GM19099 (cell line): ENCODE results near the gene ZBED4.

ENCODE experiments used
- POLR2A ChIP-seq: IDR thresholded peaks from 3 replicates; pipeline ENCODE4 v1.6.1; 2011; ENCODE audit warnings: low read depth; ENCODE audit not compliant: insufficient read length; ENCODE audit errors: extremely low read depth

Gene ZBED4

GRCh38 chr22:49852898-49853894, at the start of gene ZBED4:
Gene ZBED4, plus strand, starts transcription at chr22:49853844. Its CDS starts 29,819 bp downstream, at chr22:49883663.
- peak; percentile 84 for TF ChIP-seq POLR2A

GRCh38 chr22:49807129-49807528, 46.5 kb upstream of the ZBED4 start:
- no peak for TF ChIP-seq POLR2A

GRCh38 chr22:49807780-49808708, 45.6 kb upstream of the ZBED4 start:
- TF ChIP-seq POLR2A, result no peak

GRCh38 chr22:49810363-49811019, 43.2 kb upstream of the ZBED4 start:
- TF ChIP-seq POLR2A, result no peak

- TF ChIP-seq POLR2A, result no peak
Measured at GRCh38 chr22:49811020-49811791, 42.4 kb upstream of the ZBED4 start.

GRCh38 chr22:49812838-49813237, 40.8 kb upstream of the ZBED4 start:
- TF ChIP-seq POLR2A, result no peak

- TF ChIP-seq POLR2A, result no peak
Measured at GRCh38 chr22:49814164-49814686, 39.4 kb upstream of the ZBED4 start.

GRCh38 chr22:49814856-49815255, 38.8 kb upstream of the ZBED4 start:
- no peak for TF ChIP-seq POLR2A

- TF ChIP-seq POLR2A, result no peak
Measured at GRCh38 chr22:49815641-49816091, 38.0 kb upstream of the ZBED4 start.

GRCh38 chr22:49817359-49817758, 36.3 kb upstream of the ZBED4 start:
- no peak for TF ChIP-seq POLR2A

GRCh38 chr22:49820984-49821383, 32.7 kb upstream of the ZBED4 start:
- no peak for TF ChIP-seq POLR2A

GRCh38 chr22:49823289-49824045, 30.2 kb upstream of the ZBED4 start:
- no peak for TF ChIP-seq POLR2A
